ENCODE measurements around the gene HNMT. TPM values are rescaled to one million over a fixed set of nuclear protein-coding genes. Genes with fewer than 3 reads are reported as not detected.

HNMT gene
- total RNA-seq, 4 donors from 2014 or later: 7.6 to 21.5 (median 8.8) TPM

GRCh38 chr2:138000796-138001195, 36.5 kb downstream of the HNMT start:
- no peak for DNase-seq
- intact Hi-C loops (cut with DNase I; ENCODE audit: low total_unique reads): no loop called here
- Histone ChIP-seq H3K27ac (no peak overlapping the region), H3K36me3 (no peaks in the 10 kb centered on the region), H3K9me3 (no peaks in the 10 kb centered on the region), H3K4me3 (no peak overlapping the region), H3K27me3 (no peaks in the 10 kb centered on the region), H3K4me1 (no peaks in the 10 kb centered on the region)
- ATAC-seq: no peak
- TF ChIP-seq CTCF (IDR thresholded peaks at IDR 0.05 in 4 of 5, conservative IDR thresholded peaks at IDR 0.05 in 1 of 5): no peak
- no peak for TF ChIP-seq POLR2A (IDR thresholded peaks at IDR 0.05)
- in situ Hi-C loops (cut with MboI; ENCODE audit: low sequenced_read_pairs in 4 of 4): no loop called here

- Histone ChIP-seq H3K9me3 (no peaks in the 10 kb centered on the region), H3K4me3 (no peak overlapping the region), H3K36me3 (no peaks in the 10 kb centered on the region), H3K4me1 (no peaks in the 10 kb centered on the region), H3K27me3 (no peaks in the 10 kb centered on the region), H3K27ac (no peak overlapping the region)
- intact Hi-C loops (cut with DNase I; ENCODE audit: low total_unique reads): no loop called here
- TF ChIP-seq POLR2A (IDR thresholded peaks at IDR 0.05) (no peak), CTCF (IDR thresholded peaks at IDR 0.05 in 4 of 5, conservative IDR thresholded peaks at IDR 0.05 in 1 of 5) (no peak)
- in situ Hi-C loops (cut with MboI; ENCODE audit: low sequenced_read_pairs in 4 of 4): no loop called here
- DNase-seq (no peak), ATAC-seq (no peak)
Observed at GRCh38 chr2:138003411-138003810, 39.1 kb downstream of the HNMT start.

- in situ Hi-C loops (cut with MboI; ENCODE audit: low sequenced_read_pairs in 4 of 4): no loop called here
- Histone ChIP-seq H3K9me3 (no peaks in the 10 kb centered on the region), H3K36me3 (no peaks in the 10 kb centered on the region), H3K27me3 (no peaks in the 10 kb centered on the region), H3K27ac (no peak overlapping the region), H3K4me3 (no peak overlapping the region), H3K4me1 (no peaks in the 10 kb centered on the region)
- ATAC-seq: no peak
- intact Hi-C loops (cut with DNase I; ENCODE audit: low total_unique reads): no loop called here
- DNase-seq: no peak
- no peak for TF ChIP-seq POLR2A (IDR thresholded peaks at IDR 0.05)
Observed at GRCh38 chr2:138007431-138007830, 43.2 kb downstream of the HNMT start.

GRCh38 chr2:138009622-138010021, 45.3 kb downstream of the HNMT start:
- no peak for TF ChIP-seq CTCF (IDR thresholded peaks at IDR 0.05 in 4 of 5, conservative IDR thresholded peaks at IDR 0.05 in 1 of 5)
- H3K27me3 ChIP-seq: no peaks in the 10 kb centered on the region
- no peaks in the 10 kb centered on the region for H3K36me3 ChIP-seq
- DNase-seq: no peak
- intact Hi-C loops (cut with DNase I; ENCODE audit: low total_unique reads) (no loop called here), in situ Hi-C loops (cut with MboI; ENCODE audit: low sequenced_read_pairs in 4 of 4) (no loop called here)
- H3K4me1 ChIP-seq: no peaks in the 10 kb centered on the region
- no peaks in the 10 kb centered on the region for H3K9me3 ChIP-seq
- H3K27ac ChIP-seq: no peak overlapping the region
- ATAC-seq: no peak
- H3K4me3 ChIP-seq: no peak overlapping the region

- no peak for ATAC-seq
- Histone ChIP-seq H3K9me3 (no peaks in the 10 kb centered on the region), H3K36me3 (no peaks in the 10 kb centered on the region), H3K27me3 (no peaks in the 10 kb centered on the region), H3K4me1 (no peaks in the 10 kb centered on the region), H3K4me3 (no peak overlapping the region), H3K27ac (no peak overlapping the region)
- no peak for DNase-seq
- TF ChIP-seq POLR2A (IDR thresholded peaks at IDR 0.05): no peak
- no peak for TF ChIP-seq CTCF (IDR thresholded peaks at IDR 0.05 in 4 of 5, conservative IDR thresholded peaks at IDR 0.05 in 1 of 5)
- intact Hi-C loops (cut with DNase I; ENCODE audit: low total_unique reads): no loop called here
- in situ Hi-C loops (cut with MboI; ENCODE audit: low sequenced_read_pairs in 4 of 4): no loop called here
Observed at GRCh38 chr2:138010890-138011289, 46.6 kb downstream of the HNMT start.

Measured in gastrocnemius medialis (tissue), 4 donors.